Esophagus squamous epithelium (tissue), 4 donors: ENCODE data around the gene DCTN4.

Experiments used
- POLR2A ChIP-seq, 4 donors: fragments of 450-650 bp; IDR thresholded peaks; one replicate each; pipeline ENCODE4 v1.6.1; 2017; ENCODE audit warnings: antibody characterized with exemption in 4 of 4, mild to moderate bottlenecking in 4 of 4, moderate library complexity in 3 of 4
- TF ChIP-seq, protein P1 (sequence below), 6 experiments: fragments of 450-650 bp in 4 of 6; fragments of 200-600 bp in 2 of 6; sonication (generic) in 2 of 6; IDR thresholded peaks; one replicate each; pipeline ENCODE4 v1.5.1; 2016 to 2019; ENCODE audit warnings: antibody characterized with exemption in 6 of 6, mild to moderate bottlenecking in 4 of 6, moderate library complexity in 4 of 6

DNA sequence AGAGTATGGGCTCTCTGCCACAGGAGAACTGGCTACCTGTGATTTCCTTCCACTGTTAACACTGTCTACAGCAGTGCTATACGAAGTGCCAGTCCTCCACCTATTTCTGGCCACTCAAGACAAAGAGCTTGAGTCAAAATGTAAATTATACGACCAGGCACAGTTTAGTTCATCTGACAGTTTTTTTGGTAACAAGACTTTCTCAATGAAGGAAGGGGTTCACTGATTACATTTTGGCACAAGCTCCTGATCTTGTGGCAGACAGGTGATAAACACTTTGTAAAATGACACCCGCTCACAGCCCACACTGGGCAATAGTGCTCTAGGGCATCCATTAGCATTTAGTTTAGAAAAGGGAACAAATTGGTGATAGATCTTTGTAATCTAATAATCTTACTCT is 66.5 kb downstream of the DCTN4 start:
- TF ChIP-seq, protein P1, sequence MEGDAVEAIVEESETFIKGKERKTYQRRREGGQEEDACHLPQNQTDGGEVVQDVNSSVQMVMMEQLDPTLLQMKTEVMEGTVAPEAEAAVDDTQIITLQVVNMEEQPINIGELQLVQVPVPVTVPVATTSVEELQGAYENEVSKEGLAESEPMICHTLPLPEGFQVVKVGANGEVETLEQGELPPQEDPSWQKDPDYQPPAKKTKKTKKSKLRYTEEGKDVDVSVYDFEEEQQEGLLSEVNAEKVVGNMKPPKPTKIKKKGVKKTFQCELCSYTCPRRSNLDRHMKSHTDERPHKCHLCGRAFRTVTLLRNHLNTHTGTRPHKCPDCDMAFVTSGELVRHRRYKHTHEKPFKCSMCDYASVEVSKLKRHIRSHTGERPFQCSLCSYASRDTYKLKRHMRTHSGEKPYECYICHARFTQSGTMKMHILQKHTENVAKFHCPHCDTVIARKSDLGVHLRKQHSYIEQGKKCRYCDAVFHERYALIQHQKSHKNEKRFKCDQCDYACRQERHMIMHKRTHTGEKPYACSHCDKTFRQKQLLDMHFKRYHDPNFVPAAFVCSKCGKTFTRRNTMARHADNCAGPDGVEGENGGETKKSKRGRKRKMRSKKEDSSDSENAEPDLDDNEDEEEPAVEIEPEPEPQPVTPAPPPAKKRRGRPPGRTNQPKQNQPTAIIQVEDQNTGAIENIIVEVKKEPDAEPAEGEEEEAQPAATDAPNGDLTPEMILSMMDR (IDR thresholded peaks at IDR 0.05), result no peak
- no peak for TF ChIP-seq POLR2A (IDR thresholded peaks at IDR 0.05)
